Activated B cell treated with CpG ODN at 0.5 μM for 24 hours (primary cell): Measurements from ENCODE around the gene ANXA10. TPM values are rescaled to one million over a fixed set of nuclear protein-coding genes. Genes with fewer than 3 reads are reported as not detected.

Source experiments
- ATAC-seq: fragments of 200-7000 bp; cut with Tn5 transposase; one replicate; pipeline ENCODE4 v1.10.0; 2021; ENCODE audit warnings: low read depth, mild to moderate bottlenecking, moderate library complexity
- CTCF ChIA-PET: fragments of 350-600 bp; sonication (Branson Sonifier 250); formaldehyde crosslinking; loops from one replicate; lab custom pipeline; 2021; ENCODE audit warnings: antibody characterized with exemption; lab: Charles Lee
- POLR2A ChIA-PET: fragments of 350-600 bp; sonication (Branson Sonifier 250); formaldehyde crosslinking; loops from one replicate; lab custom pipeline; 2021; ENCODE audit warnings: antibody characterized with exemption; lab: Charles Lee
- DNase-seq: peaks from one replicate; pipeline ENCODE4 v3.0.0; 2022
- H3K27ac Mint-ChIP-seq: one replicate; pipeline ENCODE4 v1.8.0; 2020; ENCODE audit warnings: mixed read lengths
- H3K27me3 Mint-ChIP-seq: one replicate; pipeline ENCODE4 v1.8.0; 2021; ENCODE audit warnings: mixed read lengths
- H3K36me3 Mint-ChIP-seq: one replicate; pipeline ENCODE4 v1.8.0; 2021; ENCODE audit warnings: low read depth, mixed read lengths
- H3K4me1 Mint-ChIP-seq: one replicate; pipeline ENCODE4 v1.8.0; 2021; ENCODE audit warnings: mixed read lengths
- H3K4me3 Mint-ChIP-seq: one replicate; pipeline ENCODE4 v1.8.0; 2020; ENCODE audit warnings: mild to moderate bottlenecking, mixed read lengths
- H3K9me3 Mint-ChIP-seq: one replicate; pipeline ENCODE4 v1.8.0; 2020; ENCODE audit warnings: mixed read lengths
- intact Hi-C: fragments of 100-400 bp; cut with micrococcal nuclease; formaldehyde crosslinking; loops from one replicate; pipeline ENCODE4 v1.15.1; 2024
- total RNA-seq: library from RNA; stranded (reverse); gene quantifications from 2 replicates; pipeline ENCODE4 v1.2.3, GENCODE V29; 2022
- TF ChIP-seq, protein P1 (sequence below): fragments of 200-600 bp; IDR thresholded peaks from one replicate; pipeline ENCODE4 v1.8.0; 2022; ENCODE audit warnings: antibody characterized with exemption, mild to moderate bottlenecking

The ANXA10 gene
- total RNA-seq, 1 donor from 2014 or later: not detected

GRCh38 chr4:168059251-168059650 is 33.1 kb upstream of the ANXA10 start:
- Mint-ChIP-seq H3K27me3 (no peaks in the 10 kb centered on the region), H3K36me3 (no peaks in the 10 kb centered on the region), H3K4me1 (no peaks in the 10 kb centered on the region), H3K27ac (no peak overlapping the region), H3K4me3 (no peak overlapping the region), H3K9me3 (no peaks in the 10 kb centered on the region)
- ChIA-PET CTCF (no interaction called here), POLR2A (no interaction called here)
- TF ChIP-seq, protein P1, sequence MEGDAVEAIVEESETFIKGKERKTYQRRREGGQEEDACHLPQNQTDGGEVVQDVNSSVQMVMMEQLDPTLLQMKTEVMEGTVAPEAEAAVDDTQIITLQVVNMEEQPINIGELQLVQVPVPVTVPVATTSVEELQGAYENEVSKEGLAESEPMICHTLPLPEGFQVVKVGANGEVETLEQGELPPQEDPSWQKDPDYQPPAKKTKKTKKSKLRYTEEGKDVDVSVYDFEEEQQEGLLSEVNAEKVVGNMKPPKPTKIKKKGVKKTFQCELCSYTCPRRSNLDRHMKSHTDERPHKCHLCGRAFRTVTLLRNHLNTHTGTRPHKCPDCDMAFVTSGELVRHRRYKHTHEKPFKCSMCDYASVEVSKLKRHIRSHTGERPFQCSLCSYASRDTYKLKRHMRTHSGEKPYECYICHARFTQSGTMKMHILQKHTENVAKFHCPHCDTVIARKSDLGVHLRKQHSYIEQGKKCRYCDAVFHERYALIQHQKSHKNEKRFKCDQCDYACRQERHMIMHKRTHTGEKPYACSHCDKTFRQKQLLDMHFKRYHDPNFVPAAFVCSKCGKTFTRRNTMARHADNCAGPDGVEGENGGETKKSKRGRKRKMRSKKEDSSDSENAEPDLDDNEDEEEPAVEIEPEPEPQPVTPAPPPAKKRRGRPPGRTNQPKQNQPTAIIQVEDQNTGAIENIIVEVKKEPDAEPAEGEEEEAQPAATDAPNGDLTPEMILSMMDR: no peak
- ATAC-seq: no peak
- no peak for DNase-seq
- intact Hi-C loops: no loop called here

GRCh38 chr4:168063031-168063430 is 29.3 kb upstream of the ANXA10 start:
- no peaks in the 10 kb centered on the region for H3K4me1 Mint-ChIP-seq
- intact Hi-C loops: no loop called here
- TF ChIP-seq, protein P1: no peak
- H3K4me3 Mint-ChIP-seq: no peak overlapping the region
- no peaks in the 10 kb centered on the region for H3K27me3 Mint-ChIP-seq
- no peak for DNase-seq
- POLR2A ChIA-PET: no interaction called here
- CTCF ChIA-PET: no interaction called here
- H3K9me3 Mint-ChIP-seq: no peaks in the 10 kb centered on the region
- ATAC-seq: no peak
- no peaks in the 10 kb centered on the region for H3K36me3 Mint-ChIP-seq
- no peak overlapping the region for H3K27ac Mint-ChIP-seq

- H3K27ac Mint-ChIP-seq: no peak overlapping the region
- no peaks in the 10 kb centered on the region for H3K4me1 Mint-ChIP-seq
- H3K36me3 Mint-ChIP-seq: no peaks in the 10 kb centered on the region
- no peak overlapping the region for H3K4me3 Mint-ChIP-seq
- H3K27me3 Mint-ChIP-seq: no peaks in the 10 kb centered on the region
- DNase-seq (no peak), ATAC-seq (no peak)
- TF ChIP-seq, protein P1: no peak
- CTCF ChIA-PET: no interaction called here
- no peaks in the 10 kb centered on the region for H3K9me3 Mint-ChIP-seq
- intact Hi-C loops: no loop called here
- POLR2A ChIA-PET: no interaction called here
These were observed 21.4 kb upstream of the ANXA10 start for GRCh38 chr4:168070903-168071302.

GRCh38 chr4:168071304-168071703 is 21.0 kb upstream of the ANXA10 start:
- H3K9me3 Mint-ChIP-seq: no peaks in the 10 kb centered on the region
- no peak overlapping the region for H3K27ac Mint-ChIP-seq
- no peak for ATAC-seq
- POLR2A ChIA-PET: no interaction called here
- H3K4me1 Mint-ChIP-seq: no peaks in the 10 kb centered on the region
- H3K4me3 Mint-ChIP-seq: no peak overlapping the region
- TF ChIP-seq, protein P1: no peak
- CTCF ChIA-PET: no interaction called here
- no peak for DNase-seq
- intact Hi-C loops: no loop called here
- H3K27me3 Mint-ChIP-seq: no peaks in the 10 kb centered on the region
- no peaks in the 10 kb centered on the region for H3K36me3 Mint-ChIP-seq

- Mint-ChIP-seq H3K4me3 (no peak overlapping the region), H3K9me3 (no peaks in the 10 kb centered on the region), H3K27ac (no peak overlapping the region), H3K27me3 (no peaks in the 10 kb centered on the region), H3K4me1 (no peaks in the 10 kb centered on the region), H3K36me3 (no peaks in the 10 kb centered on the region)
- intact Hi-C loops: no loop called here
- ATAC-seq (no peak), DNase-seq (no peak)
- ChIA-PET CTCF (no interaction called here), POLR2A (no interaction called here)
- TF ChIP-seq, protein P1: no peak
These were observed 17.5 kb upstream of the ANXA10 start for GRCh38 chr4:168074861-168075260.
